Astrocyte (in vitro differentiated cells and primary cell): Measurements from ENCODE around the gene PYGO2. TPM values are rescaled to one million over a fixed set of nuclear protein-coding genes. Genes with fewer than 3 reads are reported as not detected.

Source experiments
- DNase-seq: peaks from one replicate; pipeline ENCODE4 v3.0.0-alpha.2; 2010; ENCODE audit warnings: low read depth
- FAIRE-seq: peaks from 2 replicates; lab custom pipeline; 2011; peaks lifted over from hg19 to GRCh38; lab: Jason Lieb, UNC
- H2AFZ ChIP-seq: 2 replicates; pipeline ENCODE4 v1.6.0; 2012; ENCODE audit warnings: low read depth, low read length, inconsistent platforms
- H3K27ac ChIP-seq: 2 replicates; pipeline ENCODE4 v1.5.1; 2011; ENCODE audit warnings: low read depth, low read length, inconsistent platforms
- H3K27me3 ChIP-seq: 2 replicates; pipeline ENCODE4 v1.6.0; 2011; ENCODE audit warnings: low read length, inconsistent platforms; ENCODE audit not compliant: insufficient read depth
- H3K36me3 ChIP-seq: 2 replicates; pipeline ENCODE4 v1.5.1; 2011; ENCODE audit warnings: low read length, inconsistent platforms; ENCODE audit not compliant: insufficient read depth
- H3K4me1 ChIP-seq: 2 replicates; pipeline ENCODE4 v1.5.1; 2011; ENCODE audit warnings: low read length, inconsistent platforms; ENCODE audit not compliant: insufficient read depth
- H3K4me2 ChIP-seq: 2 replicates; pipeline ENCODE4 v1.6.0; 2012; ENCODE audit warnings: low read length, inconsistent platforms
- H3K4me3 ChIP-seq: 2 replicates; pipeline ENCODE4 v1.5.1; 2011; ENCODE audit warnings: low read depth, mild to moderate bottlenecking, low read length, inconsistent platforms; ENCODE audit not compliant: insufficient read depth
- H3K79me2 ChIP-seq: 2 replicates; pipeline ENCODE4 v1.6.0; 2012; ENCODE audit warnings: mild to moderate bottlenecking, low read length, inconsistent platforms; ENCODE audit not compliant: insufficient read depth
- H3K9ac ChIP-seq: 2 replicates; pipeline ENCODE4 v1.6.0; 2012; ENCODE audit warnings: mild to moderate bottlenecking, low read length, inconsistent platforms
- H3K9me3 ChIP-seq: 2 replicates; pipeline ENCODE4 v1.5.1; 2012; ENCODE audit warnings: low read depth, mild to moderate bottlenecking, low read length, inconsistent platforms; ENCODE audit not compliant: insufficient read depth
- H4K20me1 ChIP-seq: 2 replicates; pipeline ENCODE4 v1.6.0; 2012; ENCODE audit warnings: low read length, inconsistent platforms; ENCODE audit not compliant: insufficient read depth
- H3K27ac Mint-ChIP-seq: one replicate; pipeline ENCODE4 v1.8.0; 2021; ENCODE audit warnings: mild to moderate bottlenecking, mixed read lengths; ENCODE audit not compliant: unreplicated experiment
- H3K27me3 Mint-ChIP-seq: one replicate; pipeline ENCODE4 v1.8.0; 2021; ENCODE audit warnings: low read depth, mixed read lengths; ENCODE audit not compliant: unreplicated experiment
- H3K36me3 Mint-ChIP-seq: one replicate; pipeline ENCODE4 v1.8.0; 2021; ENCODE audit warnings: low read depth, mixed read lengths; ENCODE audit not compliant: unreplicated experiment
- H3K4me1 Mint-ChIP-seq: one replicate; pipeline ENCODE4 v1.8.0; 2021; ENCODE audit warnings: low read depth, mixed read lengths; ENCODE audit not compliant: unreplicated experiment
- H3K4me3 Mint-ChIP-seq: one replicate; pipeline ENCODE4 v1.8.0; 2021; ENCODE audit warnings: mild to moderate bottlenecking, moderate library complexity, mixed read lengths; ENCODE audit not compliant: unreplicated experiment
- H3K9me3 Mint-ChIP-seq: one replicate; pipeline ENCODE4 v1.8.0; 2021; ENCODE audit warnings: mild to moderate bottlenecking, mixed read lengths; ENCODE audit not compliant: unreplicated experiment
- EZH2 ChIP-seq: IDR thresholded peaks from 2 replicates; pipeline ENCODE4 v1.6.1; 2012; ENCODE audit warnings: mild to moderate bottlenecking, low read length, inconsistent platforms; ENCODE audit not compliant: insufficient read depth
- total RNA-seq: library from RNA; stranded (reverse); gene quantifications from 2 replicates; pipeline ENCODE4 v1.2.1, GENCODE V29; 2021
- TF ChIP-seq, protein P1 (sequence below): IDR thresholded peaks from 2 replicates; pipeline ENCODE4 v1.5.1; 2011; ENCODE audit warnings: low read depth, mild to moderate bottlenecking, inconsistent platforms, low read length, moderate library complexity; ENCODE audit not compliant: insufficient read depth

The PYGO2 gene
- total RNA-seq, 1 donor from 2014 or later: 21.8 TPM

DNA sequence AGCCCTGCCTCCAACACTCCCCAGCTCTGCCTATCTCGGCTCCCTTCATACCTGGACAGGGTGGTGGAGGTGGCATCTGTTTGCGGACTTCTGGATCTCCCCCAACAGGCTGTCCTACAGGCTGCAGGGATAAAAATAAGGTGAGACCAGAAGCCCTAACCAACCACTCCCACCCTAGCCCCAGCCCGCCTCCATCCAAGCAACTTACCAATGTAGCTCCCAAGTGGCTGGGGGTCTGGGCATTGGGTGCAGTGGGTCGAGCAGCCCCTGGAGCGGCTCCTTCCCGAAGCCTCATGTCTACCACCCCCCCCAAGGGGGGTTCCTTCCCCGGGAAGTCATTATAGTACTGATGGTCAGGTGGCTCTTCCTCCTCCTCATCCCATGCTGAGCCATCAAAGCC lies 4.5 kb upstream of the PYGO2 start:
- Histone ChIP-seq H3K4me2 (peak overlapping the region; percentile 94), H3K36me3 (peaks cover 44% of the 10 kb centered on the region), H4K20me1 (peaks cover 74% of the 10 kb centered on the region), H3K79me2 (peaks cover 74% of the 10 kb centered on the region), H2AFZ (no peak overlapping the region), H3K27me3 (no peaks in the 10 kb centered on the region), H3K9me3 (no peaks in the 10 kb centered on the region), H3K4me1 (peaks cover 32% of the 10 kb centered on the region), H3K9ac (no peak overlapping the region), H3K27ac (no peak overlapping the region), H3K4me3 (no peak overlapping the region)
- peaks cover 31% of the 10 kb centered on the region for H3K4me1 Mint-ChIP-seq
- peak overlapping the region; percentile 66 for H3K4me3 Mint-ChIP-seq
- no peaks in the 10 kb centered on the region for H3K9me3 Mint-ChIP-seq
- peak overlapping the region; percentile 26 for H3K27ac Mint-ChIP-seq
- H3K27me3 Mint-ChIP-seq: no peaks in the 10 kb centered on the region
- no peak for FAIRE-seq
- TF ChIP-seq, protein P1, sequence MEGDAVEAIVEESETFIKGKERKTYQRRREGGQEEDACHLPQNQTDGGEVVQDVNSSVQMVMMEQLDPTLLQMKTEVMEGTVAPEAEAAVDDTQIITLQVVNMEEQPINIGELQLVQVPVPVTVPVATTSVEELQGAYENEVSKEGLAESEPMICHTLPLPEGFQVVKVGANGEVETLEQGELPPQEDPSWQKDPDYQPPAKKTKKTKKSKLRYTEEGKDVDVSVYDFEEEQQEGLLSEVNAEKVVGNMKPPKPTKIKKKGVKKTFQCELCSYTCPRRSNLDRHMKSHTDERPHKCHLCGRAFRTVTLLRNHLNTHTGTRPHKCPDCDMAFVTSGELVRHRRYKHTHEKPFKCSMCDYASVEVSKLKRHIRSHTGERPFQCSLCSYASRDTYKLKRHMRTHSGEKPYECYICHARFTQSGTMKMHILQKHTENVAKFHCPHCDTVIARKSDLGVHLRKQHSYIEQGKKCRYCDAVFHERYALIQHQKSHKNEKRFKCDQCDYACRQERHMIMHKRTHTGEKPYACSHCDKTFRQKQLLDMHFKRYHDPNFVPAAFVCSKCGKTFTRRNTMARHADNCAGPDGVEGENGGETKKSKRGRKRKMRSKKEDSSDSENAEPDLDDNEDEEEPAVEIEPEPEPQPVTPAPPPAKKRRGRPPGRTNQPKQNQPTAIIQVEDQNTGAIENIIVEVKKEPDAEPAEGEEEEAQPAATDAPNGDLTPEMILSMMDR: no peak
- TF ChIP-seq EZH2: no peak
- DNase-seq: no peak
- peaks cover 16% of the 10 kb centered on the region for H3K36me3 Mint-ChIP-seq

GRCh38 chr1:154964359-154964758 lies 2.8 kb upstream of the PYGO2 start:
- peaks cover 14% of the 10 kb centered on the region for H3K36me3 Mint-ChIP-seq
- peak overlapping the region; percentile 24 for H3K9ac ChIP-seq
- peaks cover 63% of the 10 kb centered on the region for H4K20me1 ChIP-seq
- DNase-seq (no peak), FAIRE-seq (no peak)
- TF ChIP-seq EZH2: no peak
- TF ChIP-seq, protein P1: no peak
- no peaks in the 10 kb centered on the region for H3K27me3 ChIP-seq
- no peaks in the 10 kb centered on the region for H3K9me3 Mint-ChIP-seq
- peaks cover 72% of the 10 kb centered on the region for H3K79me2 ChIP-seq
- peaks cover 44% of the 10 kb centered on the region for H3K36me3 ChIP-seq
- H3K27ac ChIP-seq: no peak overlapping the region
- H3K4me1 ChIP-seq: peaks cover 35% of the 10 kb centered on the region
- H3K4me1 Mint-ChIP-seq: peaks cover 33% of the 10 kb centered on the region
- no peak overlapping the region for H2AFZ ChIP-seq
- no peak overlapping the region for H3K4me3 Mint-ChIP-seq
- H3K27me3 Mint-ChIP-seq: no peaks in the 10 kb centered on the region
- H3K9me3 ChIP-seq: no peaks in the 10 kb centered on the region
- no peak overlapping the region for H3K4me2 ChIP-seq
- H3K27ac Mint-ChIP-seq: no peak overlapping the region
- H3K4me3 ChIP-seq: no peak overlapping the region

GRCh38 chr1:154963643-154964042 lies 2.1 kb upstream of the PYGO2 start:
- H4K20me1 ChIP-seq: peaks cover 56% of the 10 kb centered on the region
- no peak overlapping the region for H3K4me2 ChIP-seq
- H3K27ac Mint-ChIP-seq: peak overlapping the region; percentile 48
- peaks cover 44% of the 10 kb centered on the region for H3K36me3 ChIP-seq
- H3K9me3 Mint-ChIP-seq: no peaks in the 10 kb centered on the region
- H3K4me3 Mint-ChIP-seq: peak overlapping the region; percentile 69
- peaks cover 14% of the 10 kb centered on the region for H3K36me3 Mint-ChIP-seq
- no peak overlapping the region for H3K4me3 ChIP-seq
- H3K9me3 ChIP-seq: no peaks in the 10 kb centered on the region
- H3K79me2 ChIP-seq: peaks cover 67% of the 10 kb centered on the region
- H3K9ac ChIP-seq: peak overlapping the region; percentile 24
- H3K27ac ChIP-seq: no peak overlapping the region
- H3K27me3 ChIP-seq: no peaks in the 10 kb centered on the region
- peaks cover 28% of the 10 kb centered on the region for H3K4me1 ChIP-seq
- H3K27me3 Mint-ChIP-seq: no peaks in the 10 kb centered on the region
- DNase-seq (no peak), FAIRE-seq (no peak)
- TF ChIP-seq EZH2: no peak
- TF ChIP-seq, protein P1: no peak
- H2AFZ ChIP-seq: no peak overlapping the region
- peaks cover 30% of the 10 kb centered on the region for H3K4me1 Mint-ChIP-seq
